GM21825 (cell line): ENCODE measurements around the gene TRA2A.

Experiments
- ATAC-seq: cut with Tn5 transposase; IDR thresholded peaks from one replicate; pipeline ENCODE4 v1.9.1; 2021; ENCODE audit warnings: mild to moderate bottlenecking, moderate library complexity; ENCODE audit not compliant: unreplicated experiment

Gene TRA2A

DNA sequence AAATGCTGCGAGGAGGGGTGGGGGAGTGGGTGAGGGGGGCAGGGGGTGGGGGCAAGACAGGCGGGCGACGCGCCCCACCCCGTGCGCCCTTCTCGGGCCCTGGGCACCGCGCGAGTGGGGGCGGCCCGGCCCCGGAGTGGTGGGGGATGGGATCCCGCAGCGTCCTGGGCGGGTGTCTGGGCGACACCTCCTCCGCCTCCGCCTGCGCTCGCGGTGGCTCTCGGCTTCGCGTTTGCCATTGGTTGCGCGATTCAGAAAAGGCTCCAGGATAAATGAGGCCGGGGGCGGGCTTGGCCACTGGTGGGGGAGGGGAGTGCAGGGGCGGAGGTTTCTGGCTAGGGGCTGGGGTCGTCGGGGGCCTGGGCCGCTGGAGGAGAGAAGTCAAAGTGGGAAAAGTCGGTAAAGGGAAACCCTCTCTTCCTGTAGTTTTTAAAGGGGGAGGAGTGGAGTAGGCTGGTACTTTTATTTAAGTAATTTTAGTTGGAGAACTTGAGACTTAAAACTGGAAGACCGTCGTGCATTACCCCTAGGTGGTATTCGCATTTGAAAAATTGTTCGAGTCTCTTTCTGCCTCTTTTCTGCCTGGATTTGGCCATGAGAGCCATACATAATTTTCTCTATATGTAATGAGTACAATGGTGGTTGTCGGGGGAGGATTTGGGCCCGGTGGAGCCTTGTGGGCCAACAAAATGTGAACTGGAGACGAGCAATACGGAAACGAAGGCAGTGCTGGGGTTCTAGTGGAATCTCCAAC lies 60.5 kb downstream of the TRA2A start:
- ATAC-seq, result peak; percentile 24

GRCh38 chr7:23470330-23471105 lies 61.3 kb downstream of the TRA2A start, which contains the start of gene IGF2BP3:
TSS of gene IGF2BP3 (minus strand) at chr7:23470491. CDS start at chr7:23470110, 381 bp downstream.
- ATAC-seq, result no peak

DNA sequence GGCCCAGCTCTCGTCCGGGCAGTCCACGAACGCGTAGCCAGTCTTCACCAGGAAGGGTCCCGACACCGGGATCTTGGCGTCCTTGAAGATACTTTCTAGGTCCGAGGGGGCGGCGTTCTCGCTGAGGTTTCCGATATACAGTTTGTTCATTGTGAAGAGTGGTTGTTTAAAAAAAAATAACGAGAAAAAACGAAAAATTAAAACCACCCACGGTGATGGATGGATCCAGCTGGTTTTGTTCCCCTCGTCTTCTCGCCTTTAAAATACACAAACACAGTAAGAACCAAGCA lies 61.9 kb downstream of the TRA2A start:
- no peak for ATAC-seq

- ATAC-seq, result no peak
Measured at GRCh38 chr7:23469150-23469960, 62.4 kb downstream of the TRA2A start.

GRCh38 chr7:23468526-23469149 lies 63.1 kb downstream of the TRA2A start:
- ATAC-seq, result no peak

GRCh38 chr7:23467806-23468525 lies 63.8 kb downstream of the TRA2A start:
- no peak for ATAC-seq

DNA sequence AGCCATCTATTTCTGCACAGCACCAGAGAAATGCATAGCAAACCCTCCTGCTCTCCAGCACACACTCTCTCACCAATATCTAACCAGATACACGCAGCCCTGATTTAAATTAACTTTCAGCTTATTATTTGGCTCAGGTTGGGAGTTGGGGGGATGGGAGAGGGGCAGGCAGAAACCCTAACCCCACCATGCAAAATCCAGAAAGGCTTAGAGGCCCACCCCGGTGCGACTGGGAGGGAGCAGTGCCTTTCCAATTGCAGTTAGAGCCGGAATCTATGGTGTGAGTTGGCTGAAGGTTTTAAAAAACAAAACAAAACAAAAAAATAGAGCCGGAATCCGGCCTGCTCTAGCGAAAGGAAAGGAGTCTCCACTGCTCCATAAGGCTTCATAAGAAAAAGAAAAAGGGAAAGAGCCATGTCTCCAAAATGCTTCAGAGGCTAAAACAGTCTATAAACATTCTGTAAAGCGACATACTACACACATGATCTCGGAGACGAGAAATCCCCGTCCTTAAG lies 64.4 kb downstream of the TRA2A start:
- ATAC-seq, result no peak

DNA sequence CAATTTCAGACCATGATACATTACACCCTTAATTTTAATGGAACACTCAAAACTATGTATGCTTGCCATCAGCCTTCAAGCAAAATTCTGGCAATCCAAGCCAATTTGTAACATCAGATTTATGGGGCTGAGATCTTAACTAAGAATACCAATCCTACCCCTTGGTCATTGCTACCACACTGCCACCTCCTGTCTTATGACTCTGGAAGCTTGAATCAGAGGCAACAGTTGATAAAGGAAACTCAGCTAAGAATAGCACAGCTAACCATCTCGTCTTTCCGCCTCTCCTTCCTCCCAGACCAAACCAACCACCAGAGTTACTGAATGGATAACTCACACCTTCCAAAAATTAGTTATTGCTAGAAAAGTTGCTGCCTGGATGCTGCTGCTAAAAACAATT lies 68.9 kb downstream of the TRA2A start:
- no peak for ATAC-seq

DNA sequence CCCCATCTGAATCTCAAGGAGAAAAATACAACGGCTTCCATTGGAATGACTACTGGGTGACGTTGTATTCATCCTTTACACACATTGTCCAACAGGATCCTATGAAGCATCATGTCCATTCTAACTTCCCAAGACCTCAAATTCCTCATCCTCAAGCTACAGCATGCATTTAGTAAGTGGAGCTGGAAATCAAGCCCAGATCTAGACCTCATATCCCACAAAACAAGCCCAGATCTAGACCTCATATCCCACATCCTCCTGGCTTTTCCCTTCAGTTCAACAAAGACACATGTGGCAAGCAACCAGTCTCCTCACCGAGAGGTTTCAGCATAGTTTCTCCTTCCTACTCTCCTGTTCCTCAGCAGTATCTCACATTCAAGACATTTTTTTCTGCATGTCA lies 73.7 kb downstream of the TRA2A start:
- no peak for ATAC-seq

GRCh38 chr7:23456093-23456492 lies 75.7 kb downstream of the TRA2A start:
- ATAC-seq, result no peak

- no peak for ATAC-seq
Measured at GRCh38 chr7:23454881-23455526, 76.8 kb downstream of the TRA2A start.
